Loucy (cell line): ENCODE measurements around the gene CPHXL.

Experiments used
- H2AFZ ChIP-seq: fragments of 200-600 bp; sonication (generic); 2 replicates; pipeline ENCODE4 v1.6.0; 2016; ENCODE audit warnings: antibody characterized with exemption, mild to moderate bottlenecking, low read length, moderate library complexity
- H3F3A ChIP-seq: fragments of 200-600 bp; 2 replicates; pipeline ENCODE4 v1.6.0; 2016; ENCODE audit warnings: antibody characterized with exemption, low read depth, mild to moderate bottlenecking
- H3K27me3 ChIP-seq: fragments of 200-600 bp; sonication (generic); 2 replicates; pipeline ENCODE4 v1.6.1; 2014; ENCODE audit warnings: low read length, mild to moderate bottlenecking; ENCODE audit not compliant: insufficient read depth, poor library complexity, severe bottlenecking
- H3K36me3 ChIP-seq: fragments of 200-600 bp; sonication (generic); 2 replicates; pipeline ENCODE4 v1.6.1; 2016; ENCODE audit warnings: low read length; ENCODE audit not compliant: insufficient read depth
- H3K4me1 ChIP-seq: fragments of 200-600 bp; sonication (generic); 2 replicates; pipeline ENCODE4 v1.5.1; 2014; ENCODE audit warnings: low read length, mild to moderate bottlenecking; ENCODE audit not compliant: insufficient read depth, poor library complexity, severe bottlenecking
- H3K4me2 ChIP-seq: fragments of 200-600 bp; sonication (generic); 2 replicates; pipeline ENCODE4 v1.6.0; 2014; ENCODE audit warnings: antibody characterized with exemption, low read length, low read depth, mild to moderate bottlenecking; ENCODE audit not compliant: poor library complexity, severe bottlenecking
- H3K4me3 ChIP-seq: fragments of 200-600 bp; sonication (generic); 2 replicates; pipeline ENCODE4 v1.5.1; 2014; ENCODE audit warnings: low read length, mild to moderate bottlenecking, mixed read lengths; ENCODE audit not compliant: poor library complexity, severe bottlenecking
- H3K79me2 ChIP-seq: fragments of 200-600 bp; sonication (generic); 2 replicates; pipeline ENCODE4 v1.6.1; 2014; ENCODE audit warnings: low read length; ENCODE audit not compliant: insufficient read depth
- H3K9ac ChIP-seq: fragments of 200-600 bp; sonication (generic); 2 replicates; pipeline ENCODE4 v1.6.0; 2014; ENCODE audit warnings: mild to moderate bottlenecking, low read depth, low read length, moderate library complexity; ENCODE audit not compliant: poor library complexity, severe bottlenecking
- H3K9me2 ChIP-seq: fragments of 200-600 bp; sonication (generic); replicated peaks from 2 replicates; pipeline ENCODE4 v1.6.1; 2016; ENCODE audit warnings: low read depth, low read length, mixed read lengths
- H3K9me3 ChIP-seq: fragments of 200-600 bp; sonication (generic); 2 replicates; pipeline ENCODE4 v1.6.1; 2014; ENCODE audit warnings: mild to moderate bottlenecking, antibody characterized with exemption, low read length, low read depth; ENCODE audit not compliant: insufficient read depth
- H4K20me1 ChIP-seq: fragments of 200-600 bp; sonication (generic); 2 replicates; pipeline ENCODE4 v1.6.0; 2014; ENCODE audit warnings: antibody characterized with exemption, low read length, mild to moderate bottlenecking; ENCODE audit not compliant: insufficient read depth, poor library complexity, severe bottlenecking
- EZH2phosphoT487 ChIP-seq: fragments of 200-600 bp; IDR thresholded peaks from 2 replicates; pipeline ENCODE4 v1.6.1; 2018; ENCODE audit warnings: antibody characterized with exemption, mild to moderate bottlenecking, moderate library complexity, borderline replicate concordance
- TF ChIP-seq, protein P1 (sequence below): fragments of 200-600 bp; sonication (generic); conservative IDR thresholded peaks from 2 replicates; pipeline ENCODE4 v1.5.1; 2014; ENCODE audit warnings: mild to moderate bottlenecking, antibody characterized with exemption, low read length

The CPHXL gene

DNA sequence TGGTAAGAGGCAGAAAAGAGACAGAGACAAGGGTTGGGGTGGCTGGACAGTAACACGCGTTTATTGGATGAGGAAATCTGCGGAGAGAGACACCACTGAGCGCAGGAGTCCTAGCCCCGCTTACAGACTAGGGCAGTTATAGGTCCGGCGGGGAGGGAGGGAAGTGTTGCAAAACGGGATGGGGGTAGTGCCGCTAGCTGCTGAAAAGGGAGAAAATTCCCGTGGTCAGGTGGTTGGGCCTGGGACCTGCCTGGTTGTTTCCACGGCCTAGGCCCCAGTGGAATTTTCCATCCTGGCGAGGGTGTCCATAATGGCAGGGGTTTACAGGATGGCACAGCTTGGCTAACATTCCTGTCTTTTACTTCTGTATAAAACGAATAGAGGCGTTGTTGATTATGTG is 44.0 kb downstream of the CPHXL start:
- no peaks in the 10 kb centered on the region for H3K36me3 ChIP-seq
- H3K27me3 ChIP-seq: no peaks in the 10 kb centered on the region
- no peaks in the 10 kb centered on the region for H3K79me2 ChIP-seq
- H4K20me1 ChIP-seq: no peaks in the 10 kb centered on the region
- no peaks in the 10 kb centered on the region for H3K4me1 ChIP-seq
- TF ChIP-seq, protein P1, sequence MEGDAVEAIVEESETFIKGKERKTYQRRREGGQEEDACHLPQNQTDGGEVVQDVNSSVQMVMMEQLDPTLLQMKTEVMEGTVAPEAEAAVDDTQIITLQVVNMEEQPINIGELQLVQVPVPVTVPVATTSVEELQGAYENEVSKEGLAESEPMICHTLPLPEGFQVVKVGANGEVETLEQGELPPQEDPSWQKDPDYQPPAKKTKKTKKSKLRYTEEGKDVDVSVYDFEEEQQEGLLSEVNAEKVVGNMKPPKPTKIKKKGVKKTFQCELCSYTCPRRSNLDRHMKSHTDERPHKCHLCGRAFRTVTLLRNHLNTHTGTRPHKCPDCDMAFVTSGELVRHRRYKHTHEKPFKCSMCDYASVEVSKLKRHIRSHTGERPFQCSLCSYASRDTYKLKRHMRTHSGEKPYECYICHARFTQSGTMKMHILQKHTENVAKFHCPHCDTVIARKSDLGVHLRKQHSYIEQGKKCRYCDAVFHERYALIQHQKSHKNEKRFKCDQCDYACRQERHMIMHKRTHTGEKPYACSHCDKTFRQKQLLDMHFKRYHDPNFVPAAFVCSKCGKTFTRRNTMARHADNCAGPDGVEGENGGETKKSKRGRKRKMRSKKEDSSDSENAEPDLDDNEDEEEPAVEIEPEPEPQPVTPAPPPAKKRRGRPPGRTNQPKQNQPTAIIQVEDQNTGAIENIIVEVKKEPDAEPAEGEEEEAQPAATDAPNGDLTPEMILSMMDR: no peak
- no peak for TF ChIP-seq EZH2phosphoT487
- no peaks in the 10 kb centered on the region for H3K9me3 ChIP-seq
- no peaks in the 10 kb centered on the region for H3F3A ChIP-seq
- no peak overlapping the region for H2AFZ ChIP-seq
- no peak overlapping the region for H3K4me3 ChIP-seq
- H3K9me2 ChIP-seq: no peaks in the 10 kb centered on the region
- no peak overlapping the region for H3K9ac ChIP-seq
- no peak overlapping the region for H3K4me2 ChIP-seq

DNA sequence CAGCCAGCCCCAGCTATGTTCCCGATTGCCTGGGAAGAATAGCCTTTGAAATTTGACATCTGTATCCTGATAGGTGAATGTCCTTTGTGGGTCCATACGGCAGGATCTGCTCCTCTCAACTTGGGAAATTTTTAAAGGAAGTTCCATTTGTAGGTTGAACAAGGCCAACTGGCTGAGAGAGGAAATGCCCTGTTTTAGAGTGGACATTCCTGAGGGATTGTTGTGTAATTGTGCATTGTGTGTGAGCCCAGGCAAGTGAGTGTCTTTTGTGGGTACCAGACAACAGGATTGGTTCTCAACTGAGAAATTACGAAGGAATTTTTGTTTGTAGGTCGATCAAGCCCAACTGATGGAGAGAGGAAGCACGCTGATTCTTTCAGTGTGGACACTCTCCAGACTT is 46.9 kb downstream of the CPHXL start:
- H3F3A ChIP-seq: no peaks in the 10 kb centered on the region

DNA sequence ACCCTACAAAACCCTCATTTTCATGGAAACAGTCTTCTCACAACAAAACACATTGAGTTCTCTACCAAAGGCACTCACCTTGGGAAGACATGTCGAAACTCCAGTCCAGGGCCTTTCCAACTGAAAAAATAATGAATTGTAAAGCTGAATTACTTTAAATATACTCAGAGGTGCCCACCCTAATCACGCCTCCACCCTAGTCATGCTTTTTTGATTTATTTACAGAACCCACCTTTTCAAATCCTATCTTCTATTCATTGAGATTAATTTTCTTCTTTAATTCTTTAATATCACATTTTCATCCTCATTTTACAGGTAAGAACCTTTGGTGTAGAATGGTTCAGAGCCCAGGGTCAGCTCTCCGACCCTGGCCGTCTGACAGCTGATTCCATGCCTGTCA is 49.4 kb downstream of the CPHXL start, which contains the start of gene CPHXL2:
Gene CPHXL2 (minus strand): TSS at position 101 of the 400 bp plus-strand sequence. CDS start 10 bp downstream, at position 91.
- Histone ChIP-seq H3K79me2 (no peaks in the 10 kb centered on the region), H3K27me3 (no peaks in the 10 kb centered on the region), H3K4me2 (no peak within 1 kb of the TSS), H3K36me3 (no peaks in the 10 kb centered on the region), H3K4me1 (no peaks in the 10 kb centered on the region), H3K9me2 (no peaks in the 10 kb centered on the region), H2AFZ (no peak within 1 kb of the TSS), H3K9me3 (no peaks in the 10 kb centered on the region), H3K9ac (no peak within 1 kb of the TSS), H3K4me3 (no peak within 1 kb of the TSS), H4K20me1 (no peaks in the 10 kb centered on the region), H3F3A (no peaks in the 10 kb centered on the region)
- TF ChIP-seq EZH2phosphoT487: no peak
- TF ChIP-seq, protein P1: no peak

More for the DNA sequence above, 46.9 kb downstream of the CPHXL start:
- Histone ChIP-seq H4K20me1 (no peaks in the 10 kb centered on the region), H3K9me2 (no peaks in the 10 kb centered on the region), H3K36me3 (no peaks in the 10 kb centered on the region), H3K4me3 (no peak overlapping the region), H3K4me2 (no peak overlapping the region), H3K79me2 (no peaks in the 10 kb centered on the region), H2AFZ (no peak overlapping the region), H3K9me3 (no peaks in the 10 kb centered on the region), H3K9ac (no peak overlapping the region), H3K4me1 (no peaks in the 10 kb centered on the region), H3K27me3 (no peaks in the 10 kb centered on the region)
- TF ChIP-seq, protein P1: no peak
- no peak for TF ChIP-seq EZH2phosphoT487
